ENCODE measurements around the gene FAM98B.

GRCh38 chr15:38532728-38533127, 78.8 kb downstream of the FAM98B start:
- TF ChIP-seq POLR2A (IDR thresholded peaks at IDR 0.05; ENCODE audit: low read depth) (no peak), EP300 (IDR thresholded peaks at IDR 0.05) (no peak), POLR2AphosphoS5 (IDR thresholded peaks at IDR 0.05) (no peak), CTCF (IDR thresholded peaks at IDR 0.05) (no peak)
